NOMO-1 treated with DMSO at 0.1 percent for 48 hours (cell line): ENCODE results near the gene FAM222B.
"Not testable (repeated sequence)": the region's sequence is repeated elsewhere in the genome, so short reads cannot be mapped to it uniquely, and the experiment has no call there.

Source experiments
- DNase-seq: peaks from one replicate; lab custom pipeline; 2025; ENCODE audit not compliant: unreplicated experiment; lab: John Stamatoyannopoulos, UW

Gene FAM222B

GRCh38 chr17:28747051-28747691, 95.4 kb downstream of the FAM222B start:
- no peak for DNase-seq

- DNase-seq, result no peak
Measured at GRCh38 chr17:28746611-28747050, 96.0 kb downstream of the FAM222B start.

GRCh38 chr17:28745786-28746411, 96.7 kb downstream of the FAM222B start:
- DNase-seq, result no peak

- no peak for DNase-seq
Measured at GRCh38 chr17:28744972-28745785, 97.4 kb downstream of the FAM222B start.

GRCh38 chr17:28744104-28744971, 98.3 kb downstream of the FAM222B start:
- no peak for DNase-seq

GRCh38 chr17:28743243-28744103, 99.1 kb downstream of the FAM222B start, which contains the start of gene TRAF4:
TRAF4 (plus strand) TSS chr17:28744011; CDS start chr17:28744113, 102 bp downstream.
- peak; percentile 50 for DNase-seq

GRCh38 chr17:28741358-28742349, 100.9 kb downstream of the FAM222B start:
- peak; percentile 78 for DNase-seq

GRCh38 chr17:28740406-28741357, 101.9 kb downstream of the FAM222B start:
- DNase-seq, result no peak

GRCh38 chr17:28738680-28739384, 103.8 kb downstream of the FAM222B start:
- no peak for DNase-seq

- DNase-seq, result no peak
Measured at GRCh38 chr17:28737770-28738679, 104.6 kb downstream of the FAM222B start.

- no peak for DNase-seq
Measured at GRCh38 chr17:28737316-28737715, 105.3 kb downstream of the FAM222B start.

- not testable (repeated sequence) for DNase-seq
Measured at GRCh38 chr17:28735913-28736769, 106.4 kb downstream of the FAM222B start.

- no peak for DNase-seq
Measured at GRCh38 chr17:28735242-28735722, 107.3 kb downstream of the FAM222B start.

GRCh38 chr17:28734712-28735241, 107.8 kb downstream of the FAM222B start:
- no peak for DNase-seq

GRCh38 chr17:28733346-28733745, 109.2 kb downstream of the FAM222B start:
- no peak for DNase-seq
